GM23338 (cell line): ENCODE data around the gene TMEM114. TPM values are rescaled to one million over a fixed set of nuclear protein-coding genes. Genes with fewer than 3 reads are reported as not detected.

Experiments used
- ATAC-seq: fragments of 200-7000 bp; cut with Tn5 transposase; 3 replicates; pipeline ENCODE4 v1.9.1; 2020
- DNase-seq: peaks from one replicate; pipeline ENCODE4 v3.0.0-alpha.2; 2015; ENCODE audit warnings: low spot score
- H2AFZ ChIP-seq: fragments of 200-600 bp; sonication (generic); 2 replicates; pipeline ENCODE4 v1.8.0; 2016; ENCODE audit warnings: antibody characterized with exemption, mild to moderate bottlenecking, moderate library complexity
- H3F3A ChIP-seq: fragments of 200-600 bp; sonication (generic); replicated peaks from 2 replicates; pipeline ENCODE4 v1.8.0; 2017; ENCODE audit warnings: antibody characterized with exemption, mixed run types, low read depth
- H3K27ac ChIP-seq: fragments of 200-600 bp; sonication (generic); 2 replicates; pipeline ENCODE4 v1.6.1; 2016; ENCODE audit warnings: low read depth
- H3K27me3 ChIP-seq: fragments of 200-600 bp; sonication (generic); 2 replicates; pipeline ENCODE4 v1.8.0; 2016; ENCODE audit warnings: mild to moderate bottlenecking, mixed run types, moderate library complexity; ENCODE audit not compliant: insufficient read depth
- H3K36me3 ChIP-seq: fragments of 200-600 bp; sonication (generic); 2 replicates; pipeline ENCODE4 v1.8.0; 2016; ENCODE audit warnings: mild to moderate bottlenecking; ENCODE audit not compliant: insufficient read depth
- H3K4me1 ChIP-seq: fragments of 200-600 bp; sonication (generic); 2 replicates; pipeline ENCODE4 v1.8.0; 2016; ENCODE audit warnings: mild to moderate bottlenecking, moderate library complexity; ENCODE audit not compliant: insufficient read depth
- H3K4me2 ChIP-seq: fragments of 200-600 bp; sonication (generic); 2 replicates; pipeline ENCODE4 v1.7.1; 2017; ENCODE audit warnings: mixed run types
- H3K4me3 ChIP-seq: fragments of 200-600 bp; sonication (generic); 2 replicates; pipeline ENCODE4 v1.6.1; 2016; ENCODE audit warnings: mixed run types
- H3K79me2 ChIP-seq: fragments of 200-600 bp; sonication (generic); replicated peaks from 2 replicates; pipeline ENCODE4 v1.8.0; 2017; ENCODE audit warnings: mild to moderate bottlenecking; ENCODE audit not compliant: insufficient read depth
- H3K9me2 ChIP-seq: fragments of 200-600 bp; sonication (generic); 2 replicates; pipeline ENCODE4 v1.8.0; 2017; ENCODE audit not compliant: insufficient read depth
- H4K20me1 ChIP-seq: fragments of 200-600 bp; sonication (generic); replicated peaks from 2 replicates; pipeline ENCODE4 v1.8.0; 2017; ENCODE audit warnings: mild to moderate bottlenecking; ENCODE audit not compliant: insufficient read depth
- H3K27ac Mint-ChIP-seq: 2 replicates; pipeline ENCODE4 v1.8.0; 2020; ENCODE audit warnings: inconsistent platforms, mild to moderate bottlenecking, moderate library complexity, mixed read lengths
- H3K27me3 Mint-ChIP-seq: 3 replicates; pipeline ENCODE4 v1.8.0; 2022; ENCODE audit warnings: low read depth, mild to moderate bottlenecking, moderate library complexity, mixed read lengths, inconsistent platforms; ENCODE audit not compliant: insufficient read depth, poor library complexity
- H3K36me3 Mint-ChIP-seq: 3 replicates; pipeline ENCODE4 v1.8.0; 2021; ENCODE audit warnings: low read depth, mild to moderate bottlenecking, inconsistent platforms, moderate library complexity, mixed read lengths
- H3K4me1 Mint-ChIP-seq: 3 replicates; pipeline ENCODE4 v1.8.0; 2020; ENCODE audit warnings: mild to moderate bottlenecking, inconsistent platforms, mixed read lengths
- H3K4me3 Mint-ChIP-seq: 3 replicates; pipeline ENCODE4 v1.8.0; 2021; ENCODE audit warnings: moderate library complexity, mild to moderate bottlenecking, inconsistent platforms, mixed read lengths
- H3K9me3 Mint-ChIP-seq: 3 replicates; pipeline ENCODE4 v1.8.0; 2020; ENCODE audit warnings: moderate library complexity, mild to moderate bottlenecking, inconsistent platforms, mixed read lengths
- CREB1 ChIP-seq: fragments of 250-450 bp; sonication (Bioruptor Pico); IDR thresholded peaks from 2 replicates; pipeline ENCODE4 v1.5.0; 2020; ENCODE audit warnings: low read depth, mild to moderate bottlenecking, moderate library complexity
- ETS1 ChIP-seq: IDR thresholded peaks from 2 replicates; pipeline ENCODE4 v1.6.1; 2016; ENCODE audit warnings: antibody characterized with exemption
- REST ChIP-seq: IDR thresholded peaks from one replicate; pipeline ENCODE4 v1.6.1; 2018; ENCODE audit warnings: antibody characterized with exemption; ENCODE audit not compliant: unreplicated experiment
- STAT1 ChIP-seq: IDR thresholded peaks from one replicate; pipeline ENCODE4 v1.6.1; 2016; ENCODE audit warnings: antibody characterized with exemption; ENCODE audit not compliant: unreplicated experiment
- ZNF331 ChIP-seq: fragments of 250-450 bp; sonication (Bioruptor Pico); IDR thresholded peaks from 2 replicates; pipeline ENCODE4 v1.5.0; 2020; ENCODE audit warnings: low read depth, mild to moderate bottlenecking, moderate library complexity
- ZNF462 ChIP-seq: fragments of 250-450 bp; sonication (Bioruptor Pico); IDR thresholded peaks from 2 replicates; pipeline ENCODE4 v1.5.0; 2020; ENCODE audit warnings: mild to moderate bottlenecking, moderate library complexity
- polyA plus RNA-seq: library from polyadenylated mRNA; unstranded; fragments of >200 nt; fragmentation: Nextera tagmentation; extraction: Ambion mirVana; gene quantifications from 2 replicates; pipeline ENCODE4 v1.2.1, GENCODE V29; 2016
- total RNA-seq: library from RNA; depleted of rRNA; stranded (reverse); fragments of >200 nt; shearing (Covaris generic); gene quantifications from 2 replicates; pipeline ENCODE4 v1.2.3, GENCODE V29; 2014

The TMEM114 gene
- total and polyA plus RNA-seq, 2 experiments from 2014 or later: 0.47 to 0.52 TPM

- H3K27ac ChIP-seq: no peak overlapping the region
- TF ChIP-seq REST: no peak
- no peak for TF ChIP-seq ZNF331 (CRISPR knock-in tag)
- no peaks in the 10 kb centered on the region for H3K36me3 Mint-ChIP-seq
- H3K4me1 ChIP-seq: no peaks in the 10 kb centered on the region
- no peaks in the 10 kb centered on the region for H3K4me1 Mint-ChIP-seq
- peaks cover 3% of the 10 kb centered on the region for H3K27me3 Mint-ChIP-seq
- no peaks in the 10 kb centered on the region for H3K27me3 ChIP-seq
- H3K9me3 Mint-ChIP-seq: no peaks in the 10 kb centered on the region
- no peak for ATAC-seq
- no peaks in the 10 kb centered on the region for H3K79me2 ChIP-seq
- H3F3A ChIP-seq: no peaks in the 10 kb centered on the region
- no peaks in the 10 kb centered on the region for H4K20me1 ChIP-seq
- no peaks in the 10 kb centered on the region for H3K36me3 ChIP-seq
- no peak overlapping the region for H2AFZ ChIP-seq
- no peak for DNase-seq
- no peak overlapping the region for H3K4me3 Mint-ChIP-seq
- H3K9me2 ChIP-seq: no peaks in the 10 kb centered on the region
- no peak overlapping the region for H3K4me3 ChIP-seq
- no peak overlapping the region for H3K4me2 ChIP-seq
- H3K27ac Mint-ChIP-seq: no peak overlapping the region
These were observed 45.9 kb downstream of the TMEM114 start for GRCh38 chr16:8544406-8544805.

- Mint-ChIP-seq H3K36me3 (no peaks in the 10 kb centered on the region), H3K4me3 (no peak overlapping the region), H3K9me3 (no peaks in the 10 kb centered on the region), H3K27ac (no peak overlapping the region), H3K4me1 (no peaks in the 10 kb centered on the region), H3K27me3 (peaks cover 6% of the 10 kb centered on the region)
- TF ChIP-seq CREB1 (no peak), ZNF462 (CRISPR knock-in tag) (no peak), STAT1 (no peak), ETS1 (no peak)
- Histone ChIP-seq H3K27ac (no peak overlapping the region), H3K27me3 (no peaks in the 10 kb centered on the region), H3K4me2 (no peak overlapping the region), H2AFZ (no peak overlapping the region), H3K4me1 (no peaks in the 10 kb centered on the region), H3K36me3 (no peaks in the 10 kb centered on the region), H3K9me2 (no peaks in the 10 kb centered on the region), H4K20me1 (no peaks in the 10 kb centered on the region), H3F3A (no peaks in the 10 kb centered on the region), H3K4me3 (no peak overlapping the region), H3K79me2 (no peaks in the 10 kb centered on the region)
- DNase-seq (no peak), ATAC-seq (no peak)
These were observed 47.1 kb downstream of the TMEM114 start for GRCh38 chr16:8543258-8543657.
